PC-9 (cell line): ENCODE measurements around the gene CAMTA1. TPM values are rescaled to one million over a fixed set of nuclear protein-coding genes. Genes with fewer than 3 reads are reported as not detected.

Source experiments
- BruUV-seq: library from RNA; stranded (reverse); fragments of 400-500 nt; replicated peaks from 2 replicates; lab custom pipeline; 2021; lab: Mats Ljungman, UMichigan
- CTCF ChIA-PET: fragments of 300-600 bp; sonication (Branson Sonifier 250); formaldehyde crosslinking; loops from one replicate; lab custom pipeline; 2022; ENCODE audit warnings: antibody characterized with exemption; lab: Charles Lee
- POLR2A ChIA-PET: fragments of 300-600 bp; sonication (Branson Sonifier 250); formaldehyde crosslinking; loops from one replicate; lab custom pipeline; 2022; ENCODE audit warnings: antibody characterized with exemption; ENCODE audit not compliant: unreplicated experiment; lab: Charles Lee
- DNase-seq, 2 experiments: peaks; one replicate each; pipeline versions ENCODE4 v3.0.0 to v3.0.0-alpha.2; 2015 to 2022; ENCODE audit warnings: mixed read lengths in 1 of 2
- H2AFZ ChIP-seq: fragments of 200-600 bp; sonication (generic); 2 replicates; pipeline ENCODE4 v1.8.1; 2017; ENCODE audit warnings: antibody characterized with exemption
- H3F3A ChIP-seq: fragments of 200-600 bp; sonication (generic); 2 replicates; pipeline ENCODE4 v1.8.1; 2017; ENCODE audit warnings: antibody characterized with exemption, mild to moderate bottlenecking, low read depth; ENCODE audit not compliant: insufficient read depth
- H3K27ac ChIP-seq: fragments of 200-600 bp; sonication (generic); 2 replicates; pipeline ENCODE4 v1.6.1; 2016; ENCODE audit warnings: mixed run types
- H3K27me3 ChIP-seq: fragments of 200-600 bp; sonication (generic); 2 replicates; pipeline ENCODE4 v1.6.1; 2016; ENCODE audit warnings: low read depth, mixed run types; ENCODE audit not compliant: insufficient read depth
- H3K36me3 ChIP-seq: fragments of 200-600 bp; sonication (generic); 2 replicates; pipeline ENCODE4 v1.6.1; 2016; ENCODE audit warnings: low read depth, mixed run types
- H3K4me1 ChIP-seq: fragments of 200-600 bp; sonication (generic); replicated peaks from 2 replicates; pipeline ENCODE4 v1.6.1; 2016; ENCODE audit warnings: mixed run types; ENCODE audit not compliant: insufficient read depth
- H3K4me2 ChIP-seq: fragments of 200-600 bp; sonication (generic); 2 replicates; pipeline ENCODE4 v1.6.1; 2017; ENCODE audit warnings: mixed run types
- H3K4me3 ChIP-seq: fragments of 200-600 bp; sonication (generic); 2 replicates; pipeline ENCODE4 v1.6.1; 2016; ENCODE audit warnings: mixed run types
- H3K79me2 ChIP-seq: fragments of 200-600 bp; sonication (generic); 2 replicates; pipeline ENCODE4 v1.6.1; 2017; ENCODE audit warnings: low read depth, mixed run types
- H3K9me2 ChIP-seq: fragments of 200-600 bp; sonication (generic); 2 replicates; pipeline ENCODE4 v1.8.1; 2017; ENCODE audit warnings: mild to moderate bottlenecking; ENCODE audit not compliant: insufficient read depth
- H3K9me3 ChIP-seq: fragments of 200-600 bp; sonication (generic); 2 replicates; pipeline ENCODE4 v1.8.1; 2016; ENCODE audit warnings: low read depth; ENCODE audit not compliant: insufficient read depth
- H4K20me1 ChIP-seq: fragments of 200-600 bp; sonication (generic); 2 replicates; pipeline ENCODE4 v1.8.1; 2017; ENCODE audit not compliant: insufficient read depth
- CTCF ChIP-seq: fragments of 200-600 bp; sonication (generic); conservative IDR thresholded peaks from 2 replicates; pipeline ENCODE4 v1.6.1; 2017; ENCODE audit warnings: mixed run types, antibody characterized with exemption, mild to moderate bottlenecking, moderate library complexity
- EZH2 ChIP-seq: fragments of 200-600 bp; sonication (generic); IDR thresholded peaks from 2 replicates; pipeline ENCODE4 v1.8.0; 2017; ENCODE audit warnings: antibody characterized with exemption, low read depth
- intact Hi-C: fragments of 100-400 bp; cut with micrococcal nuclease; formaldehyde crosslinking; loops from one replicate; pipeline ENCODE4 v1.10.0; 2022; ENCODE audit not compliant: unreplicated experiment
- total RNA-seq: library from RNA; stranded (reverse); gene quantifications from 2 replicates; pipeline ENCODE4 v1.2.3, GENCODE V29; 2021

Gene CAMTA1
- total RNA-seq, 1 experiment from 2014 or later = 72.3 TPM

- ChIA-PET POLR2A (no interaction called here), CTCF (interaction anchor here (0.5 kb wide), 1 partner anchor 166 kb away, joined by 3 read pairs; no protein-coding TSS in a partner anchor)
- H3K4me1 ChIP-seq = no peaks in the 10 kb centered on the region
- intact Hi-C loops = loop anchor here (1.0 kb wide), 1 partner anchor 350 kb away; no protein-coding TSS in a partner anchor
- no peak overlapping the region for H2AFZ ChIP-seq
- H3K79me2 ChIP-seq = no peaks in the 10 kb centered on the region
- no TSS peak for BruUV-seq
- H3F3A ChIP-seq = no peaks in the 10 kb centered on the region
- no peaks in the 10 kb centered on the region for H3K9me2 ChIP-seq
- H3K27me3 ChIP-seq = peaks cover 30% of the 10 kb centered on the region
- H3K27ac ChIP-seq = no peak overlapping the region
- DNase-seq = peak in 1 of 2 experiments; percentile 32
- no peaks in the 10 kb centered on the region for H3K9me3 ChIP-seq
- no peak overlapping the region for H3K4me2 ChIP-seq
- H3K36me3 ChIP-seq = no peaks in the 10 kb centered on the region
- H3K4me3 ChIP-seq = no peak overlapping the region
- no peaks in the 10 kb centered on the region for H4K20me1 ChIP-seq
- TF ChIP-seq CTCF (peak; percentile 75), EZH2 (no peak)
Observed at GRCh38 chr1:7070389-7071029, 285.3 kb downstream of the CAMTA1 start.

- no peak overlapping the region for H2AFZ ChIP-seq
- H3F3A ChIP-seq = no peaks in the 10 kb centered on the region
- no peak overlapping the region for H3K4me2 ChIP-seq
- H3K4me1 ChIP-seq = no peaks in the 10 kb centered on the region
- no peak overlapping the region for H3K4me3 ChIP-seq
- intact Hi-C loops = no loop called here
- ChIA-PET POLR2A (no interaction called here), CTCF (no interaction called here)
- H4K20me1 ChIP-seq = no peaks in the 10 kb centered on the region
- H3K36me3 ChIP-seq = no peaks in the 10 kb centered on the region
- no peak for DNase-seq
- H3K9me3 ChIP-seq = no peaks in the 10 kb centered on the region
- H3K27ac ChIP-seq = no peak overlapping the region
- H3K9me2 ChIP-seq = no peaks in the 10 kb centered on the region
- no peaks in the 10 kb centered on the region for H3K79me2 ChIP-seq
- TF ChIP-seq EZH2 = no peak
- no peak for TF ChIP-seq CTCF
- BruUV-seq = no TSS peak
- H3K27me3 ChIP-seq = no peaks in the 10 kb centered on the region
Observed at GRCh38 chr1:7076117-7076516, 290.9 kb downstream of the CAMTA1 start.

GRCh38 chr1:7076572-7076971 lies 291.3 kb downstream of the CAMTA1 start:
- ChIA-PET POLR2A (no interaction called here), CTCF (no interaction called here)
- no peak overlapping the region for H3K27ac ChIP-seq
- H3K27me3 ChIP-seq = no peaks in the 10 kb centered on the region
- BruUV-seq = no TSS peak
- H3K4me1 ChIP-seq = no peaks in the 10 kb centered on the region
- H3F3A ChIP-seq = no peaks in the 10 kb centered on the region
- H3K79me2 ChIP-seq = no peaks in the 10 kb centered on the region
- H3K4me2 ChIP-seq = no peak overlapping the region
- intact Hi-C loops = no loop called here
- H3K9me3 ChIP-seq = no peaks in the 10 kb centered on the region
- H2AFZ ChIP-seq = no peak overlapping the region
- H3K36me3 ChIP-seq = no peaks in the 10 kb centered on the region
- H3K9me2 ChIP-seq = no peaks in the 10 kb centered on the region
- TF ChIP-seq EZH2 (no peak), CTCF (no peak)
- no peaks in the 10 kb centered on the region for H4K20me1 ChIP-seq
- no peak overlapping the region for H3K4me3 ChIP-seq
- DNase-seq = no peak
